Epithelial cell of proximal tubule (primary cell): ENCODE results near the gene MRPL47. TPM values are rescaled to one million over a fixed set of nuclear protein-coding genes. Genes with fewer than 3 reads are reported as not detected.

ENCODE experiments used
- DNase-seq: peaks from one replicate; pipeline ENCODE4 v3.0.0-alpha.2; 2011; ENCODE audit warnings: low read depth
- H3K4me3 ChIP-seq: 2 replicates; pipeline ENCODE4 v1.5.1; 2011; ENCODE audit warnings: low read depth, mild to moderate bottlenecking, low read length
- total RNA-seq: library from RNA; depleted of rRNA; stranded (reverse); fragments of >200 nt; gene quantifications from 2 replicates; pipeline ENCODE4 v1.2.3, GENCODE V29; 2015
- TF ChIP-seq, protein P1 (sequence below): conservative IDR thresholded peaks from 2 replicates; pipeline ENCODE4 v1.5.1; 2012; ENCODE audit warnings: low read depth, mild to moderate bottlenecking, low read length

The MRPL47 gene
- total RNA-seq, 1 donor from 2014 or later = 59.3 TPM

DNA sequence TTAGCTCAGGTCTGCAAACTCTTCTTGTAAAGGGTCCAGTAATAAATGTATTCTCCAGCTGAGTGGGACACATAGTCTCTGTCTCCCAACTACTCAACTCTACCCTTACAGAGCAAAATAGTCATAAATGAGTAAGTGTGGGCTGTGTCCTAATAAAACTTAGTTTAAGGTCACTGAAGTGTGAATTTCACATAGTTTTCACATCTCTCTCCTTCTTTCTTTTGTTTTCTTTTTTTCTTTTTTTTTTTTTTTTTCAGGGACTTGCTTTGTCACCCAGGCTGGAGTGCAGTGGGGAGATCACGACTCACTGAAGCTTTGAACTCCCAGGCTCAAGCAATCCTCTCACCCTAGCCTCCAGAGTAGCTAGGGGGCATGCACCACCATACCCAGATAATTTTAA is 43.6 kb downstream of the MRPL47 start:
- TF ChIP-seq, protein P1, sequence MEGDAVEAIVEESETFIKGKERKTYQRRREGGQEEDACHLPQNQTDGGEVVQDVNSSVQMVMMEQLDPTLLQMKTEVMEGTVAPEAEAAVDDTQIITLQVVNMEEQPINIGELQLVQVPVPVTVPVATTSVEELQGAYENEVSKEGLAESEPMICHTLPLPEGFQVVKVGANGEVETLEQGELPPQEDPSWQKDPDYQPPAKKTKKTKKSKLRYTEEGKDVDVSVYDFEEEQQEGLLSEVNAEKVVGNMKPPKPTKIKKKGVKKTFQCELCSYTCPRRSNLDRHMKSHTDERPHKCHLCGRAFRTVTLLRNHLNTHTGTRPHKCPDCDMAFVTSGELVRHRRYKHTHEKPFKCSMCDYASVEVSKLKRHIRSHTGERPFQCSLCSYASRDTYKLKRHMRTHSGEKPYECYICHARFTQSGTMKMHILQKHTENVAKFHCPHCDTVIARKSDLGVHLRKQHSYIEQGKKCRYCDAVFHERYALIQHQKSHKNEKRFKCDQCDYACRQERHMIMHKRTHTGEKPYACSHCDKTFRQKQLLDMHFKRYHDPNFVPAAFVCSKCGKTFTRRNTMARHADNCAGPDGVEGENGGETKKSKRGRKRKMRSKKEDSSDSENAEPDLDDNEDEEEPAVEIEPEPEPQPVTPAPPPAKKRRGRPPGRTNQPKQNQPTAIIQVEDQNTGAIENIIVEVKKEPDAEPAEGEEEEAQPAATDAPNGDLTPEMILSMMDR = no peak

DNA sequence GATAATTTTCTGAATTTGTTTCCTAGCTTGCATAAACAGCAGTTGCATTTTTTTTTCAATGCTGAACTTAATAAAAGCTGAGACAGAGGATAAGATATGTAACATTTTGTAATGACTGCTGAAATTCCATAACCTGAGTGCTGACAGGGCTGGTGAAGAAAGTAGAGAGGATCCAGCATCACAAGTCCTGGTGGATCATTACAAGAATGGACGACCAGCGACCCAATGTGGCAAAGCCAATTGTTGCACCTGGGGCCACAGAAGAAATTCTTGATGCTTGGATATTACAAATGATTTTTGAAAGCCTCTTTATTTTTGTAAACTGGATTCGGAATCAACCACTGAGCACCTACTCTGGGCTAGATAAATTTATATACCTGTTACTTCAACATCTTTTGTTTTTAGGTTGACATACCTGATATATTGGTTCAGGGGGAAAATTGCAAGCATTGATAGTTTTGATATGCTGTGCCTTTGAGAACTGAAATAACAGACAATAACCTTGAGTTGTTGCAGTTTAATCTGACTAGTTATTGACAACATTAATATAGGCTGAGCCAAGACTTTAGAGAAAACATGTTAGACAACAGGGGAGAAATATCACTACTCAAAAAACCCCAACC is 45.6 kb downstream of the MRPL47 start:
- no peak overlapping the region for H3K4me3 ChIP-seq
- DNase-seq = no peak
- TF ChIP-seq, protein P1 = peak; percentile 93

More for the DNA sequence above, 43.6 kb downstream of the MRPL47 start:
- DNase-seq = no peak
- no peak overlapping the region for H3K4me3 ChIP-seq

GRCh38 chr3:179551349-179552105 is 52.9 kb downstream of the MRPL47 start:
- DNase-seq = no peak
- TF ChIP-seq, protein P1 = no peak

DNA sequence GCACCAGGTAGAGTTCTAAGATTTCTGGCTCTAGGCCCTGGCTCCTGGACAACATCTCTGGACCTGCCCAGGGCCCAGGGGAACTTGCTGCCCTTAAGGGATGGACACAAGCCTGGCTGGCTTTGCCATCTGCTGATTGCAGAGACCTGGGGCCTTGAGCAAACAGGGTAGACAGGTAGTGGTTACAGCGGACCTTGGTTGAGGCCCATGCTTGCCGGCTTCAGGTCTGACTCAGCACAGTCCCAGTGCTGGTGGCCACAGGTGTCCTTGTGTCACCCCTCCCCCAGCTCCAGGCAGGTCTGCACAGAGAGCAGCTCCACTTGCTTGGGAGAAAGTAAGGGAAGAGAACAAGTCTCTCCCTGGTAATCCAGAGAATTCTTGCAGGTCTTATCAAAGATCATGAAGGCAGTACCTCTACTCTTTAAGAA is 57.6 kb downstream of the MRPL47 start:
- no peak for DNase-seq
- H3K4me3 ChIP-seq = no peak overlapping the region
- TF ChIP-seq, protein P1 = no peak

More at GRCh38 chr3:179551349-179552105, 52.9 kb downstream of the MRPL47 start:
- no peak overlapping the region for H3K4me3 ChIP-seq

DNA sequence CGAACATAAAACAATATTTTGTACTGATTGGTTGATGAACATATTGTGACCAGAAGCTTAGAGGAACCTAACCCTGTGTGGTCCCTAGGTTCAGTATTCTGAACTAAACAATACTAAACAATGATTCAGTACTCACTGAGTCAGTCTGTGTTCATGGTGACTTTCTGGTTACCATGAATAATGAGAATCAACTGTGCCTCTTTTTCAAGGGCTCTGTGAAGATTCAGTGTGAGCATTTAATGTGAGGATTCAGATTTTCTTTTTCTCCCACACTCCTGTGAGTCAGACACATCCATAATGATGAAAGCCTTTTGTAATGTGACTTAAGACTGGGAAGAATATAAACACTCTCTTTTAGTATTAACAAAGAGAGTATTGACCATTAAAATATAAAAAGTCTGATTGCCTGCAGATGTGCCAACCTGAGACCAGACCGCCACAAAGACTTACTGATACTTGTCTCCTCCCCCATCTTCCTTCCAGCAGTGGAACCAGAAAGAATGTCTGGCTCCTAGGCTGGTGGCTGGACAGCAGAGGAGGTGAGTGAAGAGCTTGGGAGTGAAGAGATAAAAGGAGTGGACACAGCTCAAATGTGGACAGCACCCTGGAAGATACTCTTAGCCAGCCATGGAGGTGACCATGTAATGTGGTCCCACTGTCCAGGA is 59.3 kb downstream of the MRPL47 start:
- H3K4me3 ChIP-seq = no peak overlapping the region
- DNase-seq = no peak
- TF ChIP-seq, protein P1 = no peak

DNA sequence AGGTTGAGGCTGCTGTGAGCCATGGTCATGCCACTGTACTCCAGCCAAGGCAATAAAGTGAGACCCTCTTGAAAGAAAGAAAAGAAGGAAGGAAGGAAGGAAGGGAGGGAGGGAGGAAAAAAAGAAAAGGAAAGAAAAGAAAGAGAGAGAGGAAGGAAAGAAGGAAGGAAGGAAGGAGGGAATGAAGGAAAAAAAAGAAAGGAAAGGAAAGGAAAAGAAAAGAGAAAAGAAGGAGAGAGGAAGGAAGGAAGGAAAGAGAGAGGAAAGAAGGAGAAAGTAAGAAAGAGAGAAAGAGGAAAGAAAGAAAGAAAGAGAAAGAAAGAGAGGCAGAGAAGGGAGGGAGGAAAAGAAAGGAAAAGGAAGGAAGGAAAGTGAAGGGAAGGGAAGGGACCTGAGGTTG is 62.1 kb downstream of the MRPL47 start:
- no peak for DNase-seq
- no peak overlapping the region for H3K4me3 ChIP-seq
- TF ChIP-seq, protein P1 = no peak
